A549 treated with AZD9567 at 1 μM for 4 hours (cell line): ENCODE data around the gene COCH. TPM values are rescaled to one million over a fixed set of nuclear protein-coding genes. Genes with fewer than 3 reads are reported as not detected.

Experiments
- total RNA-seq: library from RNA; stranded (reverse); fragments of 200-300 nt; extraction: Qiagen RNA extraction; gene quantifications from 5 replicates; pipeline ENCODE4 v1.2.3, GENCODE V29; 2022; ENCODE audit not compliant: insufficient read depth

The COCH gene
- 21.9 to 32.9 TPM (median 24.4 TPM) in 5 replicates for total RNA-seq

GRCh38 chr14:30874120-30874998 is at the start of gene COCH:
TSS of gene COCH (plus strand) at chr14:30874559. CDS start at chr14:30874939, 380 bp downstream.

Other genes with a start within 250 kb of the COCH start
- 9.2 to 10.0 TPM (median 9.3 TPM) in 5 replicates for gene AP4S1, start 151.1 kb downstream of the COCH start, total RNA-seq
- 12.4 to 15.7 TPM (median 14.3 TPM) in 5 replicates for gene STRN3, start 151.8 kb downstream of the COCH start, total RNA-seq